CD8-positive, alpha-beta memory T cell (primary cell): Measurements from ENCODE around the gene BORA. TPM values are rescaled to one million over a fixed set of nuclear protein-coding genes. Genes with fewer than 3 reads are reported as not detected.

Experiments
- CTCF ChIA-PET: fragments of 350-600 bp; sonication (Branson Sonifier 250); formaldehyde crosslinking; loops from one replicate; lab custom pipeline; 2021; ENCODE audit warnings: antibody characterized with exemption; lab: Charles Lee
- POLR2A ChIA-PET: fragments of 350-600 bp; sonication (Branson Sonifier 250); formaldehyde crosslinking; loops from one replicate; lab custom pipeline; 2021; ENCODE audit warnings: antibody characterized with exemption; lab: Charles Lee
- DNase-seq, 5 donors: peaks; one replicate each; pipeline versions ENCODE4 v3.0.0 to v3.0.0-alpha.2; 2020 to 2022; ENCODE audit warnings: mixed read lengths in 1 of 5
- H3K27ac ChIP-seq: one replicate; pipeline ENCODE4 v1.7.0; 2013; ENCODE audit warnings: low read depth, mild to moderate bottlenecking, low read length, moderate library complexity
- H3K27me3 ChIP-seq: 2 replicates; pipeline ENCODE4 v1.7.0; 2013; ENCODE audit warnings: low read length, mild to moderate bottlenecking; ENCODE audit not compliant: insufficient read depth, poor library complexity, severe bottlenecking
- H3K36me3 ChIP-seq: 2 replicates; pipeline ENCODE4 v1.7.0; 2013; ENCODE audit warnings: mild to moderate bottlenecking, low read length, moderate library complexity; ENCODE audit not compliant: insufficient read depth
- H3K4me1 ChIP-seq: 2 replicates; pipeline ENCODE4 v1.7.0; 2013; ENCODE audit warnings: mild to moderate bottlenecking, low read length, moderate library complexity; ENCODE audit not compliant: insufficient read depth
- H3K4me3 ChIP-seq: 2 replicates; pipeline ENCODE4 v1.7.0; 2013; ENCODE audit warnings: mild to moderate bottlenecking, low read length
- H3K9me3 ChIP-seq: 2 replicates; pipeline ENCODE4 v1.7.0; 2013; ENCODE audit warnings: mild to moderate bottlenecking, low read length
- H3K27ac Mint-ChIP-seq, 8 donors: one replicate each; pipeline ENCODE4 v1.8.0; 2020 to 2021; ENCODE audit warnings: mixed read lengths in 8 of 8, mild to moderate bottlenecking in 6 of 8, inconsistent platforms in 3 of 8, moderate library complexity in 3 of 8
- H3K27me3 Mint-ChIP-seq, 2 donors: one replicate each; pipeline ENCODE4 v1.8.0; 2020 to 2021; ENCODE audit warnings: mixed read lengths in 2 of 2, mild to moderate bottlenecking in 1 of 2, moderate library complexity in 1 of 2
- H3K36me3 Mint-ChIP-seq, 3 donors: one replicate each; pipeline ENCODE4 v1.8.0; 2020 to 2021; ENCODE audit warnings: mixed read lengths in 3 of 3, inconsistent platforms in 1 of 3, mild to moderate bottlenecking in 1 of 3
- H3K4me1 Mint-ChIP-seq, 3 donors: one replicate each; pipeline ENCODE4 v1.8.0; 2020 to 2021; ENCODE audit warnings: mixed read lengths in 3 of 3, inconsistent platforms in 1 of 3, mild to moderate bottlenecking in 1 of 3
- H3K4me3 Mint-ChIP-seq, 7 donors: one replicate each; pipeline ENCODE4 v1.8.0; 2020 to 2021; ENCODE audit warnings: mixed read lengths in 7 of 7, mild to moderate bottlenecking in 6 of 7, moderate library complexity in 4 of 7, inconsistent platforms in 2 of 7
- H3K9me3 Mint-ChIP-seq, 5 donors: one replicate each; pipeline ENCODE4 v1.8.0; 2020 to 2022; ENCODE audit warnings: mixed read lengths in 5 of 5, mild to moderate bottlenecking in 3 of 5, moderate library complexity in 2 of 5, inconsistent platforms in 1 of 5
- polyA plus RNA-seq: library from polyadenylated mRNA; unstranded; fragments of 300-500 nt; fragmentation: Illumina TruSeq; gene quantifications from one replicate; pipeline ENCODE4 v1.2.3, GENCODE V29; 2021
- total RNA-seq, 2 experiments: library from RNA; stranded (reverse); gene quantifications; one replicate each; pipeline ENCODE4 v1.2.3, GENCODE V29; 2021

The BORA gene
- total and polyA plus RNA-seq, 3 experiments from 2014 or later = 7.8 to 12.1 (median 10.7) TPM

GRCh38 chr13:72804301-72804700 lies 76.6 kb downstream of the BORA start:
- H3K27ac ChIP-seq = no peak overlapping the region
- ChIA-PET CTCF (no interaction called here), POLR2A (no interaction called here)
- no peaks in the 10 kb centered on the region for H3K36me3 ChIP-seq
- no peaks in the 10 kb centered on the region for H3K9me3 Mint-ChIP-seq
- DNase-seq = no peak
- H3K27me3 ChIP-seq = no peaks in the 10 kb centered on the region
- H3K4me1 ChIP-seq = peaks cover 4% of the 10 kb centered on the region
- peak overlapping the region in 6 of 8 donors; percentile 9 to 56 (median 22) for H3K27ac Mint-ChIP-seq
- H3K9me3 ChIP-seq = no peaks in the 10 kb centered on the region
- no peak overlapping the region for H3K4me3 ChIP-seq
- no peak overlapping the region for H3K4me3 Mint-ChIP-seq
- H3K36me3 Mint-ChIP-seq = peaks cover 12 to 51% (median 19%) of the 10 kb centered on the region in 3 donors
- H3K4me1 Mint-ChIP-seq = peaks cover 16 to 19% (median 17%) of the 10 kb centered on the region in 3 donors
- no peaks in the 10 kb centered on the region for H3K27me3 Mint-ChIP-seq

Other genes starting within 250 kb of the BORA start
- 10 to 100 TPM; 26.3 to 30.6 TPM for gene MZT1, start 294 bp upstream of the BORA start, total RNA-seq
- gene MZT1, start 294 bp upstream of the BORA start, polyA plus RNA-seq = 7.8 TPM
- gene DIS3, start 54.0 kb downstream of the BORA start, total RNA-seq = 10 to 100 TPM; 57.0 to 58.1 TPM
- gene DIS3, start 54.0 kb downstream of the BORA start, polyA plus RNA-seq = 14.3 TPM
- 10 to 100 TPM; 20.2 to 21.7 TPM for gene PIBF1, start 54.2 kb downstream of the BORA start, total RNA-seq
- 17.7 TPM for gene PIBF1, start 54.2 kb downstream of the BORA start, polyA plus RNA-seq